Subcutaneous adipose tissue (tissue), 4 donors: ENCODE results near the gene RAB39A. TPM values are rescaled to one million over a fixed set of nuclear protein-coding genes. Genes with fewer than 3 reads are reported as not detected.

Experiments used
- CTCF ChIP-seq: fragments of 450-650 bp; IDR thresholded peaks from one replicate; pipeline ENCODE4 v1.5.1; 2016; ENCODE audit warnings: low read depth, mild to moderate bottlenecking, control low read depth, antibody characterized with exemption, moderate library complexity
- total RNA-seq, 4 donors: library from RNA; depleted of rRNA; stranded (reverse); fragments of >200 nt; gene quantifications; one replicate each; pipeline ENCODE4 v1.1.0, GENCODE V29; 2016

RAB39A gene
- total RNA-seq, 4 donors from 2014 or later, result 3.1 to 4.8 (median 3.3) TPM; not detected in 1

- no peak for TF ChIP-seq CTCF
Observed at GRCh38 chr11:107970049-107970448, 41.8 kb downstream of the RAB39A start.

- no peak for TF ChIP-seq CTCF
Observed at GRCh38 chr11:107973641-107974040, 45.4 kb downstream of the RAB39A start.

- TF ChIP-seq CTCF, result no peak
Observed at GRCh38 chr11:107988397-107989158, 60.3 kb downstream of the RAB39A start.

GRCh38 chr11:107991868-107992414 lies 63.7 kb downstream of the RAB39A start:
- TF ChIP-seq CTCF, result no peak

GRCh38 chr11:107996006-107996776 lies 67.9 kb downstream of the RAB39A start:
- no peak for TF ChIP-seq CTCF

- TF ChIP-seq CTCF, result no peak
Observed at GRCh38 chr11:107998761-107999160, 70.5 kb downstream of the RAB39A start.
